ENCODE measurements around the gene CDPF1. TPM values are rescaled to one million over a fixed set of nuclear protein-coding genes. Genes with fewer than 3 reads are reported as not detected.

The CDPF1 gene
- total and polyA plus RNA-seq, 4 donors, result 8.9 to 17.2 (median 12.4) TPM

- no peaks in the 10 kb centered on the region for H3K27me3 ChIP-seq (ENCODE audit: control insufficient read depth in 3 of 3, insufficient read depth in 3 of 3, low read length in 2 of 3)
- H3K4me1 ChIP-seq (ENCODE audit: control insufficient read depth in 5 of 5, insufficient read depth in 5 of 5, low read length in 5 of 5), result no peaks in the 10 kb centered on the region
- H3K4me3 ChIP-seq, result no peak overlapping the region
- H3K9me3 ChIP-seq (ENCODE audit: control insufficient read depth in 4 of 4, insufficient read depth in 3 of 4, low read length in 3 of 4), result peaks cover 0 to 2% (median 0%) of the 10 kb centered on the region in 4 donors
- WGBS, 2 donors, result 73 to 88% methylated on average over 8 of the region's 8 CpGs
- DNase-seq (no peak), ATAC-seq (ENCODE audit: insufficient read depth, low FRiP score) (no peak)
- no peak overlapping the region for H3K9ac ChIP-seq (ENCODE audit: insufficient read depth in 1 of 2, low read length in 2 of 2)
- H3K27ac ChIP-seq (ENCODE audit: low read depth in 1 of 2, low read length in 1 of 2), result no peak overlapping the region
- peaks cover 2 to 18% (median 7%) of the 10 kb centered on the region in 4 donors for H3K36me3 ChIP-seq (ENCODE audit: control insufficient read depth in 4 of 4, insufficient read depth in 4 of 4, low read length in 4 of 4)
- TF ChIP-seq, protein P1, sequence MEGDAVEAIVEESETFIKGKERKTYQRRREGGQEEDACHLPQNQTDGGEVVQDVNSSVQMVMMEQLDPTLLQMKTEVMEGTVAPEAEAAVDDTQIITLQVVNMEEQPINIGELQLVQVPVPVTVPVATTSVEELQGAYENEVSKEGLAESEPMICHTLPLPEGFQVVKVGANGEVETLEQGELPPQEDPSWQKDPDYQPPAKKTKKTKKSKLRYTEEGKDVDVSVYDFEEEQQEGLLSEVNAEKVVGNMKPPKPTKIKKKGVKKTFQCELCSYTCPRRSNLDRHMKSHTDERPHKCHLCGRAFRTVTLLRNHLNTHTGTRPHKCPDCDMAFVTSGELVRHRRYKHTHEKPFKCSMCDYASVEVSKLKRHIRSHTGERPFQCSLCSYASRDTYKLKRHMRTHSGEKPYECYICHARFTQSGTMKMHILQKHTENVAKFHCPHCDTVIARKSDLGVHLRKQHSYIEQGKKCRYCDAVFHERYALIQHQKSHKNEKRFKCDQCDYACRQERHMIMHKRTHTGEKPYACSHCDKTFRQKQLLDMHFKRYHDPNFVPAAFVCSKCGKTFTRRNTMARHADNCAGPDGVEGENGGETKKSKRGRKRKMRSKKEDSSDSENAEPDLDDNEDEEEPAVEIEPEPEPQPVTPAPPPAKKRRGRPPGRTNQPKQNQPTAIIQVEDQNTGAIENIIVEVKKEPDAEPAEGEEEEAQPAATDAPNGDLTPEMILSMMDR (IDR thresholded peaks at IDR 0.05; ENCODE audit: control extremely low read depth, extremely low read depth), result no peak
Measured at GRCh38 chr22:46229701-46230100, 20.4 kb downstream of the CDPF1 start.

DNA sequence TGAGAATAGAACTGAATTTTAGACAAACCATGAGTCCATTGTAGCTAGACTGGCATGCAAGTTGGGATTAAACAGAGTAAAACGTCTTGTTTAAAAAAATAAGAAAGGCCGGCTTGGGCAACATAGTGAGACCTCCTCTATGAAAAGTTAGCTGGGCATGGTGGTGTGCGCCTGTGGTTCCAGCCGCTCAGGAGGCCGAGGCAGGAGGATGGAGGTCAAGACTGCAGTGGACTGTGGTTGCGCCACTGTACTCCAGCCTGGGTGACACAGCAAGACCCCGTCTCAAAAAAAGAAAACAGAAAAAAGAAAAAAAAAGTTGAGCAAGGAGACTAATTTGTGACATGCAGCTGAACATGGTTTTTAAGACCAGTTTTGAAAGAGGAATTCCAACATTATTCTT lies 23.5 kb downstream of the CDPF1 start:
- Histone ChIP-seq H3K9ac (ENCODE audit: insufficient read depth in 1 of 2, low read length in 2 of 2) (no peak overlapping the region), H3K4me1 (ENCODE audit: control insufficient read depth in 5 of 5, insufficient read depth in 5 of 5, low read length in 5 of 5) (no peaks in the 10 kb centered on the region), H3K9me3 (ENCODE audit: control insufficient read depth in 4 of 4, insufficient read depth in 3 of 4, low read length in 3 of 4) (no peaks in the 10 kb centered on the region), H3K27ac (ENCODE audit: low read depth in 1 of 2, low read length in 1 of 2) (no peak overlapping the region), H3K4me3 (no peak overlapping the region), H3K36me3 (ENCODE audit: control insufficient read depth in 4 of 4, insufficient read depth in 4 of 4, low read length in 4 of 4) (peaks cover 2 to 12% (median 7%) of the 10 kb centered on the region in 4 donors), H3K27me3 (ENCODE audit: control insufficient read depth in 3 of 3, insufficient read depth in 3 of 3, low read length in 2 of 3) (no peaks in the 10 kb centered on the region)
- DNase-seq (no peak), ATAC-seq (ENCODE audit: insufficient read depth, low FRiP score) (no peak)
- WGBS, 2 donors, result 95% methylated on average over 7 of the region's 7 CpGs
- TF ChIP-seq, protein P1 (IDR thresholded peaks at IDR 0.05; ENCODE audit: control extremely low read depth, extremely low read depth), result no peak

- H3K9me3 ChIP-seq (ENCODE audit: control insufficient read depth in 4 of 4, insufficient read depth in 3 of 4, low read length in 3 of 4), result no peaks in the 10 kb centered on the region
- 87 to 100% methylated on average over 7 of the region's 7 CpGs for WGBS, 2 donors
- H3K4me1 ChIP-seq (ENCODE audit: control insufficient read depth in 5 of 5, insufficient read depth in 5 of 5, low read length in 5 of 5), result no peaks in the 10 kb centered on the region
- H3K27ac ChIP-seq (ENCODE audit: low read depth in 1 of 2, low read length in 1 of 2), result no peak overlapping the region
- H3K9ac ChIP-seq (ENCODE audit: insufficient read depth in 1 of 2, low read length in 2 of 2), result no peak overlapping the region
- DNase-seq (no peak), ATAC-seq (ENCODE audit: insufficient read depth, low FRiP score) (no peak)
- H3K4me3 ChIP-seq, result no peak overlapping the region
- TF ChIP-seq, protein P1 (IDR thresholded peaks at IDR 0.05; ENCODE audit: control extremely low read depth, extremely low read depth), result no peak
- H3K27me3 ChIP-seq (ENCODE audit: control insufficient read depth in 3 of 3, insufficient read depth in 3 of 3, low read length in 2 of 3), result no peaks in the 10 kb centered on the region
- H3K36me3 ChIP-seq (ENCODE audit: control insufficient read depth in 4 of 4, insufficient read depth in 4 of 4, low read length in 4 of 4), result peaks cover 2 to 17% (median 11%) of the 10 kb centered on the region in 4 donors
Measured at GRCh38 chr22:46225631-46226030, 24.5 kb downstream of the CDPF1 start.

GRCh38 chr22:46224898-46225290 lies 25.2 kb downstream of the CDPF1 start:
- TF ChIP-seq, protein P1 (IDR thresholded peaks at IDR 0.05; ENCODE audit: control extremely low read depth, extremely low read depth), result no peak
- peaks cover 3 to 19% (median 14%) of the 10 kb centered on the region in 4 donors for H3K36me3 ChIP-seq (ENCODE audit: control insufficient read depth in 4 of 4, insufficient read depth in 4 of 4, low read length in 4 of 4)
- DNase-seq (no peak), ATAC-seq (ENCODE audit: insufficient read depth, low FRiP score) (no peak)
- H3K4me3 ChIP-seq, result no peak overlapping the region
- WGBS, 2 donors, result 88% methylated on average over 10 of the region's 10 CpGs
- no peaks in the 10 kb centered on the region for H3K4me1 ChIP-seq (ENCODE audit: control insufficient read depth in 5 of 5, insufficient read depth in 5 of 5, low read length in 5 of 5)
- no peak overlapping the region for H3K27ac ChIP-seq (ENCODE audit: low read depth in 1 of 2, low read length in 1 of 2)
- no peak overlapping the region for H3K9ac ChIP-seq (ENCODE audit: insufficient read depth in 1 of 2, low read length in 2 of 2)
- H3K27me3 ChIP-seq (ENCODE audit: control insufficient read depth in 3 of 3, insufficient read depth in 3 of 3, low read length in 2 of 3), result no peaks in the 10 kb centered on the region
- no peaks in the 10 kb centered on the region for H3K9me3 ChIP-seq (ENCODE audit: control insufficient read depth in 4 of 4, insufficient read depth in 3 of 4, low read length in 3 of 4)
